CD4-positive, alpha-beta T cell treated with Interleukin-1 beta for 1 hour (primary cell): ENCODE measurements around the gene ABCA2.

ENCODE experiments used
- DNase-seq, 2 donors: peaks; one replicate each; pipeline ENCODE4 v3.0.0-alpha.2; 2020 to 2022

The ABCA2 gene

DNA sequence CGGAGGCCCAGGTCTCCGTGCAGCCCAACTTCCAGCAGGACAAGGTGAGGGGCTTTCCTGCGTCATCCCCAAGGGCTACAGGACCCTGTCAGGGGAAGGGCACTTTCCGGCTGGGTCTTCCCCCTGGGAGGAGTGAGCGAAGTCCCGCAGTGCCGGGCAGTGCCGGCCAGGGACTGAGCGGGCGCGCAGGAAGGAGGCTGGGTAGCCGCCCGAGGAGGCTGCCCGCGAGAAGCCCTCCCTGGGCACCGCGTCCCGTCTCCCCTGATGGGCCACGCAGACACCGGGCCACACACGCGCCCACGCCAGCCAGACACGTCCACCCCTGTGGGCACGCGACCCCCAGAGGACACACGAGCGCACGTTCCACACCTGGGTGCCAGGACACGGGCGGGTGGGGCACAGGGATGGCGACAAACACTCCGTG, 50.4 kb downstream of the ABCA2 start:
- no peak for DNase-seq

DNA sequence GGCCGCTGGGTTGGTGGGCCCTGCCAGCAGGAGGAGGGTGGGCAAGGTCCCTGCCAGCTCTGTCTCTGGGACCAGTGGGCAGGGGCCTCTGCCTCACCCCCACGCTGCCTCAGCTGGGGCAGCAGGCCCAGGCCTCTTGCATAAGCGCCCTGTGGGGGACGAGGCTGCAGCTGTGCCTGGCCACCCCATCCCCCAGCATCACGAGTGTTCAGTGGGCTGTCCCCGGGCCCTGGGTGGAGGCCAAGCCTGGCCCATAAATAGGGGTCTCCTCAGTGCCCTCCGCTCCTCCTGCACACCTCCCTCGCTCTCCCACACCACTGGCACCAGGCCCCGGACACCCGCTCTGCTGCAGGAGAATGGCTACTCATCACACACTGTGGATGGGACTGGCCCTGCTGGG, 50.8 kb downstream of the ABCA2 start, which contains the start of gene PTGDS:
PTGDS (plus strand) TSS at position 282 of the 400 bp plus-strand sequence; CDS start at position 357, 75 bp downstream.
- no peak for DNase-seq

DNA sequence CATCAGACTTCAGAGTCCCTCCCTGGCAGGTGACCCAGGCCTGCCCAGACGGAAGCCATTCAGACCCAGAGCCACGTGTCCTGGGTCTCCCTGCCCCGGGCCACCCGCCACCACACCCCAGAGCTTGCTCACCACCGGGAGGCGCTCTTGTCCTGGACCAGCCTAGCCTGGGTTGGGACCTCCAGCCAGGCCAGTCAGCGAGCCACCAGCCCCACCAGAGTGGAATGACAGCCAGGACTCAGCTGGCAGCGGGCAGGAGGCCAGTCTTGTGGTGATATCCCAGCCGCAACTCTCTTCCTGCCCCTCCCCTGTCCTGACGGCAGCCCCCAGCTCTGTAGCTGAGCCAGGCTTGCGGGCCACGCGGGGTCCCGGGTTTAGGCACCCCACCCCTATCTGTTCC, 52.4 kb downstream of the ABCA2 start:
- DNase-seq, result peak; percentile 42 to 45

DNA sequence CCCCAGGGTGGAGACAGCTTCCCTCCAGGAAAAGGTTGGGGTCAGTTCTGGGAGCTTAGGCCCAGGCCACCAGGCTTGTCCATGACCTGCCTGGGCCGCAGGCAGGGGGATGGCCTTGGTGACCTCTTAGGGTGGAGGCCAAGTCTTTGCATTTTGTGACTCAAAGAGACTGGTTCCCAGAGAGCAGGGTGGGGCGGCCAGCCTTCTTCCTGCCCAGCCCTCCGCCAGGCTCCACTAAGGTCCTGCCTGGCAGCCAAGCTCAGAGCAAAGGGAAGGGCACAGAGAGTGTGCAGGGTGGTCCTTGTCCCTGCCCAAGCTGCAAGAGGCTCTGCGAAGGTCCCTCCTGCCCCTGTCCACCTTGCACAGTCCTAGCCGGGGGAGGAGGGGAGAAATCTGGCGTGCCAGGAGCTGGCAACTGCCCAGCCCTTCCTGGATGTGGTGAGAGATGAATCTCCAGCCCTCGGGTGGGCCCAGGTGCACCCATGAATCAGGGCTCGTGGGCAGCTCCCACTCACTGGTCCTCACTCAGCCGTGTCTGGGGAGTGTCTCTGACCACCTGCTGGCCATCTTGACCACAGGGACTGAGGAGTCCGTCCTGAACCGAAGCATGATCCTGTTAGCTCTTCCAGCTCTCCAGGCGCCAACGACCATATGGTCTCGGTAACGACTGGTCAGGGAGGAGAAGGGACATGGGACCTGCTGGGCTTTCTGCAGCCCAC, 53.1 kb downstream of the ABCA2 start:
- peak; percentile 15 to 17 for DNase-seq

DNA sequence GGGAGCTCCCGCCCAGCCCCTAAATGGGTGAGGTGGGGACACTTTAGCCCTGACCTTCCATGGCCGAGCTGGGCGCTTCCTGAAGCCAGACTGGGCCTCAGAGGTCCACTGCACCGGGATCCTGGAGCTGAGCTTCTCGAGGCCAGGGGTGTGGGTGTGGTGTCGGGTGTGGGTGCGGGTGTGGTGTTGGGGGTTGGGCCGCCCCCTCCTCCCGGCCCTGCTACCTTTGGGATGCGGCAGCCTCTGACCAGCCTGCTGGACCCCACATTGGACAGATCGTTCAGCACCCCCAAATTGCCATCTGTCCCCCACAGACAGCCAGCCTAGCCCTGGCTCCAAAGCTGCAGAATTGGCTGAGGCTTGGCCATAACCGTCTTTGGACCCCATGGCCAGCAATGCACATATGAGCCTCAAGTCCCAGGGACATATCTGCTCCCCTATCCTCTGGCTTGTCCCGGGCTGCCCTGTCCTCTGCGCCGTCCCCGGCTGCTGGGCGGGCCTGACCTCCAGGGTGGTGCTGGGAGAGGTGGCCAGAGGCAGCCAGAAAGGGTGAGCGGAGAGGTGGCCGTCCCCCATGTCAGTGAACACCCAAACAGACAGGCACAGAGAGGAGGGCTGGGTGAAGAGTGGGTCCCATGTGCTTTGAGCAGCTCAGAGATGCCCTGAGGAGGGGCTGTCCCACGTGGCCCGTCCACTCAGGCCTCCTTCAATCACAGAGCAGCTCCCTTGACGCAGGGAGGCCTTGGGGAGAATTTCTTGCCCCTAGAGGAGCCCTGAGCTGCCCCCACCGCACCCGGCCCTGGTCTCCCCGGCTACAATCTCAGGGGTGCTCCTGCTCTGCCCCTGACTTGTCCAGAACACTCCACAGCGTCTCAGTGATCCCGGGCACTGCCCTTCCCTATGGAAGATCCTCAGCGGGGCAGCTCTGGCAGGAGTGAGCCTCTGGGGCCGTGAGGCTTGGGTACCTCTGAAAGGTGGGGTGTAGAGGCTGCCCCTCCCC, 54.1 kb downstream of the ABCA2 start:
- DNase-seq, result no peak

DNA sequence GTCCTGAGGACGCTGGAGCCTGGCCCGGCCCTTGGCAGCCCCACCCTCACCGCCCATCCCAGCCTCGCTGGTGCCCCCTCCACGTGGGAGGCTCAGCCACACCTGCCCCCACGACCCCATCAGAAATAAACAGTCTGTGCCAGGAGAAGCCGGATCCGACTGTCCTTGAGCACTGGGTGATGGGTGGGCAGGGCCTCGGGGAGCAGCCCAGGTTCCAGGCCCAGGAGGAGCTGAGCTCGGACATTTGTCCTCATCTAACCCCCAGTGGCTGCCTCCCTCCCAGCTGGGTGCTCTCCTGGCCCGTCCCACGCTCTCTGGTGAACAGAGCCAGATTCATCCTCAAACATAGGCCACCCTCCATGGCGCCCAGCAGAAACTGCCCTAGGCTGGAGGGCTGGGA, 55.3 kb downstream of the ABCA2 start:
- DNase-seq, result no peak

DNA sequence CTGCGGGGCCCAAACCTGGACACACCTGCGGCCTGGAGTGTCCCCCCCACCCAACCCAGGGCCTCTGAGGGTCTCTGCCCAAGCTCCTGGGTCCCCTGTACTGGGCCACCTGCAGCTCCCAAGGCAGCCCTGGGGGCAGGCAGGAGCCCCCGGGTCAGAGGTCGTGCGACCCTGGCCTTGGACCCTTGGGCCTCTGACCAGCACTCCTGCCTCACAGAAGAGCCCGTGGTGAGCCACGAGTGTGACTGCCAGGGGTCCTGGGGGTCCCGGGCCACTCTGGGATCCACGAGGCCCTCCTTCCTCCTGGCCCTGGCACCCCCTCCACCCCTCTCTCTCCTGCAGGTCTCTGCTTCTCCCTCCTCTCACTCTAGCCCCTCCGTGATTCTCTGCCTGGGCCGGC, 55.7 kb downstream of the ABCA2 start:
- no peak for DNase-seq

DNA sequence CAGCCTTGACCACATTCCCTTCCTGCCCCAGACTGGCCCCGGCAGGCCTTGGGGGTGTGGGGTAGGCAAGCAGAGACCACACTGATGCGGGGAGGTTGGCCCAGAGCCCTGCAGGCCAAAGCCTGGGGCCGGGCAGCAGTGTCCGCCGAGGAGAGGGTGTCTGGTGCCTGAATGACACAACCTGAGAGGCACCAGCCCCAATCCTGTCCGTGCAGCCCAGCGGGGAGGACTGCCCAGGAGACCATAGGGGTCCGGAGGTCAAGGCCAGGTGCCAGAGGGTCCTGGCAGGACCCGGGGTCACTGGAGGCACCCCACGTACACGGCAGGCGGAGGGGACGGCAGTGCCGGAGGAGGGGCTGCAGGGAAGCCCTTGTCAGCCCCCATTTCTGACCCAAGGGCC, 56.3 kb downstream of the ABCA2 start:
- DNase-seq, result no peak

DNA sequence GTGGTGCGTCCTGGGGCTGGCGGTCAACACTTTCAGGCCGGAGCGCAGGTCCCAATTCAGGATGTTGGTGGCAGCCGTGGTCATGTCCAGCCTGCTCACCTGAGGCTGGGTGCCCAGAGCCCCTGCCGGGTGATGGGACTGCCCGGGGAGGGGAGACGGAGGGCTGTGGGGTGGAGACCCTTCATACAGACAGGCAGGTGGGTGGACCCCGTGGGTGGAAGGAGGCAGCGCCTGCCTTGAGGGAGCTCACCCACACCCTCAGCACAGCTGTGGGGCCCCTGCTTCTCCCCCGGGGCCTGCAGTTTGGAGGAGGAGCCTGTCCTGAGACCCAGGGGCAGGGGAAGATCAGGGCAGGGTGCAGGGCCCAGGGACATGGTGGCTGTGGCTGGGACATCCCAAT, 57.7 kb downstream of the ABCA2 start:
- no peak for DNase-seq

DNA sequence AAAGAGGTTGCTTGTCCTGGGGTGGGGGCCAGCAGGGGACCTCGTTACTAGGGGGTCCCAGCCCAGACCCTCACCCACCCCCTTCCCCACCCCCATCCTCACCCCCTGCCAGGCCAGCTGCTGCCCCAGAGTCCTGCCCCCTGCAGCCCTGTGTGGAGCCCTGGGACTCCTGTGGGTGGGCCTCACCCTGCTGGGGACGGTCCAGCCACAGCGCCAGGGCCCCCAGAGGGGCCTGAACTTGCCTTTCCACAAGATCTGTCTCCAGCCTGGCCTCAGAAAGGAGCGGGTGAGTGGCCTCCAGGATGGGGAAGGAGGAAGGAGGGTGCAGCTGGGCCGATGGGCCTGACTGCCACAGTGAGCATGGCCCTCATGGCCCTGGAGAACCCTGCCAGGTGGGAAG, 58.3 kb downstream of the ABCA2 start:
- no peak for DNase-seq

DNA sequence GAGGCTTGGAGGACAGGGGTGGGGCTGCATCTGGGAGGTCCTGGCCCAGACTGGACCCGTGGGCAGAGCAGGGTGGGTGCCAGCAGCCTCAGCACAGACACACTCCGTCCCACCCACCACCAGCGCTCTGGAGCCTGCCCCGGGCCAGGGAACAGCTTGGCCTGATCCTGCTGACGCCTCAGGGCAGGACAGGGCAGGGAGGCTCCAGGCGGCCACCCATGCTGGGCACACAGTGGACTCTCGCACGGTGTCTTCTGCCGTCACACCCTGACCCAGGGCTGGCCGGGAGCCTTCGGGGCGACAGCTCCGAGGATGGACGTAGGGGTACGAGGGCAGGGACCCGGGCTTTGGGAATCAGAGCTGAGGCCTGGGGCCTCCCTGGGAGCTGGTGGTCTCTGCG, 58.9 kb downstream of the ABCA2 start:
- DNase-seq, result no peak

DNA sequence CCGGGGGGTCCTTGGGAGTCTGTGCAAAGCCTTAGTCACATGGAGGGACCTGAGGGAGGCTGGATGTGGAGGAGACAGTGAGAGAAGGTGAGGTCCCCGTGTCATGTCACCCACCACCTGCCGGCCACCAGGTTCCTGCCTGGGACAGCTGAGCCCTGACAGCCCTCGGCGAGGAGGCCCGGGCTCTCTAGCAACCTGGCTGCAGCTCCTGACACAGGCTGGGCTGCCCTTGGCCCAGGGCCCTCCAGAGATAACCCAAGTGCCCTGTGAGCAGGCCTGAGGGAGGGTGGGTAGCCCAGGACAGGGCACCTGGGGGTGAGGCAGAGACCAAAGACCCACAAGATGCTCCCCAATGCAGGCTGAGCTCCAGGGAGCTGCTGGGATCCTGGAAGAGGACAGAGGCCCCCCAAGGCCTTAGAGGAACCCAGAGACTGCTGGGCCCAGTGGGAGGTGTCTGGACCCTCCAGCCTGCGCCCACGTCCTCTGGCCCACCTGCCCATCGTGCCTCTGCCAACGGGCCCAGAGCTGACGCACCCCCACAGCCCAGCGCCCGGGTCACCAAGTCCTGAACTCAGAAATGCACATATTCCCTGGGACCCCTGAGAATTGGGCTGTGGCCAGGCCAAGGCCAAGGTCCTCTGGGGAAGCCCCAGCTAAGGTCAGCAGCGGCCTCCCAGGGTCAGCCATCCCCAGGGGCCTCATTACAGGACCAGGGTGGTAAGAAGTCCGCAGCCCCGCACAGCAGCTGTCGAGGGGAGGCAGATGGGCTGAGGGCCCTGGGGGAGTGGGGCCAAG, 59.5 kb downstream of the ABCA2 start:
- DNase-seq, result no peak

DNA sequence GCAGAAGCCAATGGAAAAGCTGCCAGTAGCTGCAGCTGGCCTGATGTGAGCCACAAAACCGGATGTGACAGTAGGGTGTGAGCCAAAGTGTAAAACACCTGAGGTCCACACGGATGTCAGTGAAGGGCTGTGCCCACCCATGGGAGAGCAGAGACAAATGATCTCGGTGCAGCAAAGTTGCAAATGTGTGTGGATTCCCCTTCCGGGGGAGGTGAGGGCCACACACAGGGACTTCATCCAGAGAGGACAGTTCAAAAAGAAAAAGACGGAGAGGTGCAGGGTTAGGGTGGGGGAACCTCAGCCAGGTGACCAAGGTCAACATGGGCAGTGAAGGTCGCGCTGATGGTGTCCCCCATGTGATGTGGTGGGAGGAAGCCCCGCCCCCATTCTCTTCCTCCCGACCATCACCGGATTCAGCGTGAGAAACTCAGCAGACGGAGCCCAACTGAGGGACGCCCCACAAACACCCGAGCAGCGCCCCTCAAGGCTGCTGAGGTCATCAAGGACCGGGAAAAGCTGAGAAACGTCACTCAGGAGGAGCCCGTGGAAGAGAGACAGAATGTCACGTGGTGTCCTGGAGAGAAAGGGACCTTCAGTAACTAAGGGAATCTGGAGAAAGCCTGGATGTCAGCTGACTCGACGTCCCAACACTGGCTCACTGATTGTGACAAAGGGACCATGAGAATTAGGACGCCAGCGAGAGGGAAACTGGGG, 62.1 kb downstream of the ABCA2 start:
- DNase-seq, result peak; percentile 53 to 73

DNA sequence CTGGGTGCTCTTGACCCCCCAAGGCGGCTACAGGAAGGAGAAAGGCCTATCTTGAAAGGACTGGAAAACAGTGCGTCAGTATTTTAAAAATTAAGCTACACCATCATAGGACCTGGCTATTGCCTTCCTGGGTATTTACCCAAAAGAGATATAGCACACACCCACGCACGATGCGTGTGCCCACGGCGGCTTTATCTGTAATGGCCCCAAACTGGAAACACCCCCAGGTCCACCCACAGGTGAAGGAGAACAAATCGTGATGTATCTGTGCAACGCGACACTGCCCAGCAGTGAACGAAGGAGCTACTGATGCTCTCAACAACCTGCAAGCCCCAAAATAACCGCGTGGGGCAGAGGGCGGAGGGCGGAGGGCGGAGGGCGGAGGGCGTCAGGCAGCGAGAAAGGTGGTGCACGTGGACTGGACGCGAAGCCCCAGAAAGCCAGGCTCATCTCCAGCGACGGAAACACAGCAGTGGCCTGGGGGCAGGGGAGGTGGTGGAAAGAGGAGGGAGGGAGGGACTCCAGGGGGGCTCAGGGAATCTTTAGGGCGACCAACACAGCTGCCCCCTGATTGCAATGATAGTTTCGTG, 63.1 kb downstream of the ABCA2 start:
- no peak for DNase-seq

DNA sequence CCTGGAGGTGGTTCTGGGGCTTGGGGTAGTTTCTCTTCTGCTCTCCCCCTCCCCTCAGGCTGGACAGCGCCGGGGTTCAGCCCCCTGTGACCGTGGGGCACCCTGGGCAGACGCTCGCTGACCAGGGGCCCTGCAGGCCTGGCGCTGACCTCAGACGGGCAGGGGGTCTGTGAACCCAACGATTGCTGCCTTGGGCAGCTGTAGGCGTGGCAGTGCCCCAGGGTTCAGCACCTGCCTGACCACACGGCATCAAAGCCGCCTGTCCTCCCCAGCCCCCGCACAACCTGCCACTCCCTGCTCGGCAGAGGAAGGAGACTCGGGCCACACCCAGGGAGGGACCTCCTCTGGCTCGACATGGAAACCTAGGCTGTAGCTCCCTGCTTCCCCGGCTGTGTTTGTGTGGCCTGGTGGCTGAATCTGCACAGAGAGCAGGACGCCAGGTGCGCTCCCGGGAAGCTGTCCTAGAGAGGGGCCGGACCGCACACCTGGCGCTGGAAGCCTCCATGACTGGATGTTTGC, 63.8 kb downstream of the ABCA2 start:
- no peak for DNase-seq

DNA sequence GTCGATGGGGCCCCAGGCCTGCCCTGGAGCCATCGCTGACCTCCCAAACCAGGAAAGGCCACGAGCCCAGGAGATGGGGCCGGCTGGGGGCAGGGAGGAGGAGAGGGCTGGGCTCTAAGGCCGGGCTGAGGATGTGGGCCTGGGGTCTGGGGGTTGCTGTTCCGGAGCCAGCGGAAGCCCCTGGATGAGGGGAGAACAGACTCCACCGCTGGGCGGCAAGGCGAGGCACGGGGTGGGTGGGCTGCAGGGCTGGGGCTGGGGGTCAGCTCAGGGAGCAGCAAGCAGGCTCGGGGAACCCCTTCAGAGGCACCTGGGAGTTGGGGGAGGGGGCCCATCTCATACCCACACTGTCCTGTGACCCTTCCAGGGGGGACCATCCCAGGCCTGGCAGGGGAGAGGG, 64.3 kb downstream of the ABCA2 start:
- DNase-seq, result no peak

DNA sequence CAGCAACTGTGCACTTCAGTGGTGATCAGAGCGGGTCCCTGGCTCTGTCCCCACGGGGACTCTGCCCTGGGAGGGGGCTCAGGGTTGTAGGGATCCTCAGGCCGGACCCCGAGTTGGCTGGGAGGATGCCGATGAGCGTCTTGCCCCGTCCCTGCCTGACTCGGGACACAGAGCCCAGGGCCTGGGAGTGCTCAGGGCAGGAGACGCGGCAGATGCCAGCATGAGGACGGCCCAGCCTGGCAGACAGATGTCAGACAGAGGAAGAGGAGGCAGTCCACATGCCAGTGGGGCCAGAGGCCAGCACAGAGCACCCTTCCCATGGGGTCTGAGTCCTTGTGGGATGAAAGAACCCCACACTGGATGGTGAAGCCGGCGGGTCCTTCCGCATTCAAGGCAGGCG, 64.7 kb downstream of the ABCA2 start:
- DNase-seq, result no peak

DNA sequence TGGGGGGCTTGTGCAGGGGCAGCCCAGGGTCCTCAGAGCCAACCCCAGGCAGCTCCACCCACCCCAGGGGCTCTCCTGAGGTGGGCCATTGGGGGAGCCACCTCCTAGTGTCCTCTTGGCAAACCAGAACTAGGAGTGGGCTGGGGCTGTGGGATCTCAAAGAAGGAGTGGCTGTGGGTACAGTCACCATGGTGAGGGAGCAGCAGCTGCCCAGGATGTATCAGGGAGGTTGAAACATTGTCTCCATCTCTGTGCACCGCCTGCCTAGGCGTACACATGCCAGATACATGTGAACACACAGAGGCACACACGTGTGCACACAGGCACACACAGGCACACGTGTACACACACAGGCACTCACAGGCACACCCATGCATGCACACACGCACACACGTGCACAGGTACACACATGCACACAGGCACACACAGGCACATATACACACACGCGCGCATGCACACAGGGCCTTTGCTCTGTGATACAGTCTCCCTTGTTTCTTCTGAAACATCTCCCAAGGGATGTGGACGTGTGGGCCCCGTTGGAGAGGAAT, 65.3 kb downstream of the ABCA2 start:
- DNase-seq, result no peak

DNA sequence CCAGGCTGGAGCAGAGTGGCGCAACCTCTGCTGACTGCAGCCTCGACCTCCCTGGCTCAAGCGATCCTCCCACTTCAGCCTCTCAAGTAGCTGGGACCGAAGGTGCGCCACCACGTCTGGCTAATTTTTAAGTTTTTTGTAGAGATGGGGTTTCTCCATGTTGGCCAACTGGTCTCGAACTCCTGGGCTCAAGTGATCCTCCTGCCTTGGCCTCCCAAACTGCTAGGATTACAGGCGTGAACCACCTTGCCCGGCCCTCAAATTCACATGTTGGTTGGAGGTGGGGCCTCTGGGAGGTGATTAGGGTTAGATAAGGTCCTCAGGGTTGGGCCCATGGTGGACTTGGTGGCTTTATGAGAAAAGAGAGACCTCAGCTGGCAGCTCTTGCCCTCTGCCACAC, 65.9 kb downstream of the ABCA2 start:
- DNase-seq, result no peak

DNA sequence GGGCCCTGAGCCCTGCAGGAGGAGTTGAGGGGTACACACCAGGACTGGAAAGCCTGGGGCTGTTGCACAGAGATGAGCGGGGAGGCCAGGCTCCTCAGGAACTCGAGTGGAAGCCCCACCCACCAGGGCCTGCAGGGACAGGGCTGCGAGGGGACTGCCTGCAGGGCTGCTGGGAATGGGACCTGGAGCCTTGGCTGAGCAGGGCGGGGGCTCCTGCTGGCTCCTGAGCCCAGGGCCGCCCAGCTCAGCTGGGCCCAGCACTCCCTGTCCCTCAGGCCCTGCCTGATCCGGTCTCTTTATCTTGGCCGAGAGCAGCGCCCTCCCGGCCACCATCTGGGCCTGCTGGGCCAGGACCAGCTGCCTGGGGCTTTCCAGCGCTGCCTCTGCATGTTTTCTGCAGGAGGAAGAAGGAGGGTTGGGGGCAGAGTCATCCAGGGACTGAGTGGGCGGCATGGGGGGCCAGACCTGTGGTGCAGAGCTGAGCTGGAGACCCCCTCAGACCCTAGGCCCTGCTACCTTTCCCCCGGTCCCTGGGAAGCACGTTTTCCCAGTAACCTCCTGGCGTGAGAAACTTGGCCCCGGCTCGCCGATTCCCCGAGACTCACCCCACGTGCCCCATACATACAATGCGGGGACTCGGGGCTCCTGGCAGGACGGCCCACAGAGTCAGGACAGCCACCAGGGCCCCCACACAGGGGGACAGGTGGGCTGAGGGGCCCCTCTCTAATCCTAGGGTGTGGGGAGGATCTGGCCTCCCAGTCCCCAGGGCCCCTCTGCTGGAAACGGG, 66.6 kb downstream of the ABCA2 start:
- DNase-seq, result no peak

DNA sequence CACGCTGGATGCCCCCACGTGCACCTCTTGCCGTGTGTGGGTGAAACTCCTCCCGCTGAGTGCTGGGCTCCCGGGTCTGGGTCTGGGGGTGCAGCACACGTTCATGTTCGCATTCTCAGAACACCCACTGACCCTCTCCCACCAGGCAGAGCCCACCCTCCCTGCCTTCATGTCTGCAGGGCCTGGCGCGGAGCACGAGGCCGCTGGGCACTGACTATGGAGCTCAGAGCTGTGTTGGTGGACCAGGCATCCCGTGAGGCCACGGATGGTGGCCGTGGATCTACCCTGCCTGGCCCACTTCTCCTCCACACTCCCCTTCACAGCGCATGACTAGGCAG, 67.1 kb downstream of the ABCA2 start:
- no peak for DNase-seq
